SK-N-SH treated with all-trans-retinoic acid at 6 μM for 48 hours (cell line): Measurements from ENCODE around the gene LIME1.

Experiments used
- ATAC-seq: fragments of 200-7000 bp; cut with Tn5 transposase; 3 replicates; pipeline ENCODE4 v1.9.1; 2020; ENCODE audit warnings: mild to moderate bottlenecking, moderate library complexity
- CREB5 ChIP-seq: fragments of 250-450 bp; sonication (Bioruptor Pico); IDR thresholded peaks from 2 replicates; pipeline ENCODE4 v1.5.1; 2020; ENCODE audit warnings: low read depth, mild to moderate bottlenecking, moderate library complexity
- CSDC2 ChIP-seq: fragments of 250-450 bp; sonication (Bioruptor Pico); IDR thresholded peaks from 2 replicates; pipeline ENCODE4 v1.5.0; 2020; ENCODE audit warnings: mild to moderate bottlenecking, moderate library complexity
- CSRNP3 ChIP-seq: fragments of 250-450 bp; sonication (Bioruptor Pico); IDR thresholded peaks from 2 replicates; pipeline ENCODE4 v1.5.1; 2021; ENCODE audit warnings: mild to moderate bottlenecking, moderate library complexity
- ESRRG ChIP-seq: fragments of 250-450 bp; sonication (Bioruptor Pico); IDR thresholded peaks from 2 replicates; pipeline ENCODE4 v1.6.1; 2021; ENCODE audit warnings: mild to moderate bottlenecking
- GLIS3 ChIP-seq: fragments of 250-450 bp; sonication (Bioruptor Pico); IDR thresholded peaks from 2 replicates; pipeline ENCODE4 v1.5.0; 2020; ENCODE audit warnings: mild to moderate bottlenecking, moderate library complexity
- ISL1 ChIP-seq: fragments of 250-450 bp; sonication (Bioruptor Pico); IDR thresholded peaks from 2 replicates; pipeline ENCODE4 v2.1.2; 2022; ENCODE audit warnings: mild to moderate bottlenecking, moderate library complexity
- PATZ1 ChIP-seq: fragments of 250-450 bp; sonication (Bioruptor Pico); IDR thresholded peaks from 2 replicates; pipeline ENCODE4 v1.8.0; 2020; ENCODE audit warnings: mild to moderate bottlenecking, moderate library complexity, borderline replicate concordance
- POU6F1 ChIP-seq: fragments of 250-450 bp; sonication (Bioruptor Pico); IDR thresholded peaks from 2 replicates; pipeline ENCODE4 v1.8.0; 2021; ENCODE audit warnings: low read depth, mild to moderate bottlenecking, moderate library complexity, borderline replicate concordance
- SNAI2 ChIP-seq: fragments of 250-450 bp; sonication (Bioruptor Pico); IDR thresholded peaks from 2 replicates; pipeline ENCODE4 v1.5.0; 2020; ENCODE audit warnings: mild to moderate bottlenecking, moderate library complexity
- TCF4 ChIP-seq: fragments of 250-450 bp; sonication (Bioruptor Pico); IDR thresholded peaks from 2 replicates; pipeline ENCODE4 v1.8.0; 2021; ENCODE audit warnings: mild to moderate bottlenecking, moderate library complexity, borderline replicate concordance
- TOX ChIP-seq: fragments of 250-450 bp; sonication (Bioruptor Pico); IDR thresholded peaks from 2 replicates; pipeline ENCODE4 v1.8.0; 2021; ENCODE audit warnings: mild to moderate bottlenecking, moderate library complexity, borderline replicate concordance
- TSHZ2 ChIP-seq: fragments of 250-450 bp; sonication (Bioruptor Pico); IDR thresholded peaks from 2 replicates; pipeline ENCODE4 v1.5.0; 2020; ENCODE audit warnings: mild to moderate bottlenecking, moderate library complexity

The LIME1 gene

GRCh38 chr20:63705232-63706026 lies 31.0 kb upstream of the LIME1 start:
- TF ChIP-seq POU6F1, result no peak
- TF ChIP-seq ESRRG (CRISPR knock-in tag), result no peak
- no peak for TF ChIP-seq TOX (CRISPR knock-in tag)
- no peak for TF ChIP-seq GLIS3 (CRISPR knock-in tag)
- no peak for TF ChIP-seq SNAI2 (CRISPR knock-in tag)
- TF ChIP-seq, all 23 proteins: peak for 0
- ATAC-seq, result no peak

- TF ChIP-seq CSRNP3 (CRISPR knock-in tag) (no peak), POU6F1 (no peak), GLIS3 (CRISPR knock-in tag) (no peak)
- ATAC-seq, result no peak
Observed at GRCh38 chr20:63706027-63706695, 30.3 kb upstream of the LIME1 start.

GRCh38 chr20:63706852-63707557 lies 29.5 kb upstream of the LIME1 start:
- no peak for TF ChIP-seq GLIS3 (CRISPR knock-in tag)
- TF ChIP-seq CSDC2 (CRISPR knock-in tag), result no peak
- TF ChIP-seq TOX (CRISPR knock-in tag), result no peak
- TF ChIP-seq CREB5, result no peak
- no peak for TF ChIP-seq TCF4 (CRISPR knock-in tag)
- no peak for TF ChIP-seq ISL1 (CRISPR knock-in tag)
- TF ChIP-seq PATZ1 (CRISPR knock-in tag), result no peak
- TF ChIP-seq, all 23 proteins: peak for 0
- ATAC-seq, result peak; percentile 62

GRCh38 chr20:63707558-63708300 lies 28.7 kb upstream of the LIME1 start, which contains the start of the genes ARFRP1 and ZGPAT:
Gene ARFRP1 (minus strand): TSS chr20:63707976. CDS start chr20:63707091, 885 bp downstream.
Gene ZGPAT (plus strand): TSS chr20:63708039. CDS start chr20:63708581, 542 bp downstream.
- peak; percentile 93 for ATAC-seq

More at GRCh38 chr20:63707558-63708300, 28.7 kb upstream of the LIME1 start, which contains the start of the genes ARFRP1 and ZGPAT:
- 0 out of 2 replicates have a peak, but pooled peaks have one; percentile 7 for TF ChIP-seq TSHZ2 (CRISPR knock-in tag)
- TF ChIP-seq PATZ1 (CRISPR knock-in tag), result no peak
